T-helper 1 cell treated with Interleukin-12 subunit alpha and Interleukin-12 subunit beta and Interleukin-4 antibody, amounts not matched to agents 30 ng/mL and 1 ng/mL, for 36 hours (primary cell): ENCODE data around the gene MAB21L2. TPM values are rescaled to one million over a fixed set of nuclear protein-coding genes. Genes with fewer than 3 reads are reported as not detected.

ENCODE experiments used
- intact Hi-C: fragments of 100-400 bp; cut with micrococcal nuclease; formaldehyde crosslinking; loops from one replicate; pipeline ENCODE4 v1.15.1; 2024
- total RNA-seq: library from RNA; stranded (reverse); gene quantifications from 2 replicates; pipeline ENCODE4 v1.2.3, GENCODE V29; 2022

MAB21L2 gene
- total RNA-seq, 1 donor from 2014 or later = not detected

DNA sequence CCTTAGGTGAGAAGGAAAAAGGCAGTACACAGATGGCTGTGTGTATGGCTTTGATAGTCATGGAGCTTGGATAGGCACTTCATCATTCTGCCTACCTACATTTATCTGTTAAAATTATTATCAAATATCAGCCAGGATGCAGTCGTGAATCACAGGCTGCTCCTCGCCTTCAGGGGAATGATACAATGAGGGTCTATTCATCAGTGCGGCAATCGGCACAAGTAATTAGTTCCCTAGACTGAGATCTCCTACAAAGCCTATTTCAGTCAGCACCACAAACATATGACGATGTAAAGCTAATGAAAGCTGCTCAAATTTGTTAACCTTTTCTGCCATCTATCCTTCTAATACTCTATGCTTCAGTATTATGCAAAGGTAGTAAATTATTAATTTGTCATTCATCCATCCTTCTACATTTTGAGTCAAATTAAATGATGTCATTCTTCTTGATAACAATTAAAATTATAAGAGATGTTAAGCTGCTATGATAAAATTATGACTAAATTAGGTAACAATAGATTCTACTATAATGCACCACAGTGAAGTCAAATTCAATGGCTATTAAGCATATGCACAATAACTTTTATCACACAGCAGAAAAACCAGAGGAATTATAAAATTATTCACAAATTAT, 19.0 kb downstream of the MAB21L2 start:
- intact Hi-C loops = no loop called here

DNA sequence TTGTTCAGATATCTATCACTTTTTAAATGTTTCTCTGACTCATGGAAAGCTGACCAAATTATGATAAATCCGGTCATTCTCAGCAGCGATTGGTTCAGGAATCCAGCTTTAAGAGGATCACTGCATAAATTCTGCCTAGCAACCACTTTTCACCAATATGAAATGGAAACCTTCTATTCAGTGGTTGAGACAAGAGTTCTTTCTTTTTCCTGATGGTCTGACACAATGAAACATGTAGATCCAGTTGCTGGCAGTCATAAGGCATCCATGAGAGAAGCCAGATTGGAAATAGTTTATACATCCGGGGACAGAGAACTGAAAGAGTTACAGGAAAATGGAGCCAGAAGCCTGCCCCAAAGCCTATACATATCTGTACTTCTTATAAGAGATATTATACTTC, 27.2 kb downstream of the MAB21L2 start:
- intact Hi-C loops = no loop called here

DNA sequence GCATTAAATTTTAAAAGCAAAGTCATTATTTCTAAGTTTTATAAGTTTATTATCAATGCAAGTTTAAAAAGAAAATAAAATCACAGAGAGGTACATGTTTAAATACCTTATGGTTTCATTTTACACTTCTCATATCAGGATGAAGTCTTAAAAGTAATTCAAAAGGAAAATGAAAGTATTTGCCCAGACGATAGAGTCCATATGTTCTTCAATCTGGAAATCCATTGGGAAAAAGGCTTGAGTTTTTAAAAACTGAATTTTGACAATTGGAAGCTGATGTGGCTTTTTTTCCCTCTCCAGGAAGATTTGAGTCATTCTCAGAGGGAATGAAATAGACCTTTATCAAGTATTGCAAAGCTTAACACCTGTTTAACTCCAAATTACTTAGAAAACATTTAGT, 37.1 kb downstream of the MAB21L2 start:
- intact Hi-C loops = no loop called here

DNA sequence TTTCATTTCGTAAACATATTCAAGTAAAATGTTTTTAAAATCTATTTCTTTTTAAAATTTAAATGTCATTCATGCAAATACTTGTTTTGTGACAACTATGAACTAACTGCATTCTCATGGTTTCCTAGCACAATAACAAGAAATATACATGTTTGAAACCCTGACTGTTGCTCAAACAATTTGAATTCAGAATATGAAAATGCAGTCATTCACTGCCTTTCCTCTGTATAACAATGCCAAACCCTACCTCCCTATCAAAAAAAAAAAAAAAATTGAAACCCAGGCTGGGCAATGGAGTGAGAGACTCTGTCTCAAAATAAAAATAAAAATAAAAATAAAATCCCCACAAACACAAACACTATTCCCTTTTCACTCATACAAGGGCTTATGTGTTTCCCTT, 42.1 kb downstream of the MAB21L2 start:
- intact Hi-C loops = no loop called here

DNA sequence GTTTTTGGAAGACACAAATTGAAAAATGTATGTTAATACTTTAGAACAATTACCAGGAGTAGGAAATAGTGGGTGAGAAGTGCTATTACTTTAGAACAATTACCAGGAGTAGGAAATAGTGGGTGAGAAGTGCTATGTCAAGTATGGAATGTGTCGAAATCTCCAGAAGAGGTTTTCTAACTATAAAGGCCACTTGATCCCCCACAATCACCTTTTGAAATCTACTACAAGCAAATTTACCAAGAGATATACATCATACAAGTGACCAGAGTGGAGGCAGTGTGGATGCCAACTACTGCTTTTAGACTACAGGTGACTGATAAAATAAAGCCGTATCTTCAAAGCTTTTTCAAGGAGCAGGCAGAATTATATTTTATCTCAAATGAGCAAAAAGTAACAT, 43.1 kb downstream of the MAB21L2 start:
- intact Hi-C loops = no loop called here

DNA sequence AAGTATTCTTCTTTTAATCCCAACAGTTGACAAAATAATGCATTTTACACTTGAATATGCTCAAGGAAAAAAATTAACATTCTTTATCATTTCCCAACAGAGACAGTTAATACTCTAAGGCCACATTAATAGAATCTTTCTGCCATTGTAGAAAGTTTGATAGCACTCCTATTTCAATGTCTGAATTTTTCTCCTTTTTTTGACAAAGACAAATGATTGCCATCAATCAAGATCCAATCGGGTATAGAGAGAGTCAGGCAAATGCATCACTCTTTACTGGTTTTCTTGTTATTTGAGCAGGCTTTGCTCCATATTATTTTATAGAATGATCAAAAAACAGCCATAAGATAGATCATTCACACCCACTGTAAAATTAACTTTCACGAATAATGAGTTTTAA, 46.1 kb downstream of the MAB21L2 start:
- intact Hi-C loops = no loop called here

DNA sequence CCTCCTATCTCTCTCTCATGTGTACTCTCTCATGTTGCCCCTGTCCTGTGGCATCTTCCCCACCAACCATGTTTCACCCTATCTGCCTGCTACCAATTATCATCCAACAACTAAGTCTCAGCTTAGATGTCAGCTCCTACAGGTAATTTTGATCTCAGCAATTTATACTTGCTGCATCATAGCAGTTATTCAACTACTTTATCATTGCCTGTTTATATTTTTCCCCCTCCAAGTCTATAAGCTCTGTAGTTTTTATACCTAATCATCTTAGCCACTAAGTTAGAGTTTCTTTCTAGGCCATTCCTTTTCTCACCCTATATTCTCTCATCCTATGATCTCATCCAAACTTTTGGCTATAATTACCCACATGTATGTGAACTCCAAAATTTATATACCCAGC, 50.7 kb downstream of the MAB21L2 start:
- intact Hi-C loops = no loop called here
